HepG2 (cell line): ENCODE results near the gene PDGFB. TPM values are rescaled to one million over a fixed set of nuclear protein-coding genes. Genes with fewer than 3 reads are reported as not detected.

Experiments used
- DBP ChIP-seq: sonication (generic); formaldehyde crosslinking; IDR thresholded peaks from 2 replicates; pipeline ENCODE4 v1.4.0; 2020; ENCODE audit warnings: missing genetic modification reagents; ENCODE audit errors: not compliant biosample characterization
- KDM3A ChIP-seq: IDR thresholded peaks from 2 replicates; pipeline ENCODE4 v1.6.1; 2018; ENCODE audit warnings: low read depth, missing compliant biosample characterization
- LBX2 ChIP-seq: sonication (generic); formaldehyde crosslinking; IDR thresholded peaks from 2 replicates; pipeline ENCODE4 v1.5.0; 2020; ENCODE audit warnings: missing genetic modification reagents, mild to moderate bottlenecking, borderline replicate concordance
- MTF1 ChIP-seq: sonication (generic); formaldehyde crosslinking; IDR thresholded peaks from 2 replicates; pipeline ENCODE4 v1.5.0; 2020; ENCODE audit warnings: missing genetic modification reagents
- MZF1 ChIP-seq: sonication (generic); formaldehyde crosslinking; IDR thresholded peaks from 2 replicates; pipeline ENCODE4 v1.8.1; 2023; ENCODE audit warnings: mild to moderate bottlenecking, missing genetic modification reagents, borderline replicate concordance
- NFE2L1 ChIP-seq: sonication (generic); formaldehyde crosslinking; IDR thresholded peaks from 2 replicates; pipeline ENCODE4 v1.4.0; 2020; ENCODE audit warnings: missing genetic modification reagents, mild to moderate bottlenecking, borderline replicate concordance
- SIX4 ChIP-seq: sonication (generic); formaldehyde crosslinking; IDR thresholded peaks from 2 replicates; pipeline ENCODE4 v1.4.0; 2020; ENCODE audit warnings: missing genetic modification reagents
- SNAPC2 ChIP-seq: sonication (generic); formaldehyde crosslinking; IDR thresholded peaks from 2 replicates; pipeline ENCODE4 v1.8.1; 2022; ENCODE audit warnings: mild to moderate bottlenecking, missing genetic modification reagents
- THAP11 ChIP-seq: IDR thresholded peaks from 2 replicates; pipeline ENCODE4 v1.6.1; 2016; ENCODE audit warnings: missing biosample characterization, missing genetic modification reagents
- ZNF549 ChIP-seq: sonication (generic); formaldehyde crosslinking; IDR thresholded peaks from 2 replicates; pipeline ENCODE4 v1.5.0; 2020; ENCODE audit warnings: missing genetic modification reagents
- ZNF563 ChIP-seq: sonication (generic); formaldehyde crosslinking; IDR thresholded peaks from 2 replicates; pipeline ENCODE4 v1.8.0; 2022; ENCODE audit warnings: mild to moderate bottlenecking, moderate library complexity, missing genetic modification reagents
- ZNF703 ChIP-seq: sonication (generic); formaldehyde crosslinking; IDR thresholded peaks from 2 replicates; pipeline ENCODE4 v1.5.1; 2020; ENCODE audit warnings: missing genetic modification reagents, mild to moderate bottlenecking, moderate library complexity, borderline replicate concordance
- ZNF749 ChIP-seq: sonication (generic); formaldehyde crosslinking; IDR thresholded peaks from 2 replicates; pipeline ENCODE4 v1.8.0; 2022; ENCODE audit warnings: mild to moderate bottlenecking, missing genetic modification reagents, moderate library complexity, borderline replicate concordance
- ZNF781 ChIP-seq: sonication (generic); formaldehyde crosslinking; IDR thresholded peaks from 2 replicates; pipeline ENCODE4 v1.5.1; 2020; ENCODE audit warnings: borderline replicate concordance, mild to moderate bottlenecking, missing genetic modification reagents; ENCODE audit errors: not compliant biosample characterization
- polyA plus RNA-seq, 8 experiments: library from polyadenylated mRNA; depleted of rRNA in 3 of 8; stranded (reverse) in 7 of 8; unstranded in 1 of 8; fragments of >200 nt; fragmentation: Illumina TruSeq in 4 of 8; extraction: Trizol in 4 of 8; gene quantifications; 2 replicates each; pipeline versions ENCODE4 v1.2.1 to v1.2.3, GENCODE V29; 2011 to 2016; ENCODE audit warnings: low read depth in 4 of 8, missing spikeins in 1 of 8, mixed read lengths in 1 of 8; ENCODE audit not compliant: insufficient read depth in 1 of 8
- total RNA-seq, 5 experiments: library from RNA; depleted of rRNA; stranded (reverse); fragments of >200 nt; fragmentation: Illumina TruSeq; extraction: Trizol; gene quantifications; 2 replicates each; pipeline ENCODE4 v1.2.3, GENCODE V29; 2016; ENCODE audit warnings: low read depth in 1 of 5
- TF ChIP-seq, protein P1 (sequence below): sonication (generic); formaldehyde crosslinking; IDR thresholded peaks from 2 replicates; pipeline ENCODE4 v1.5.0; 2020; ENCODE audit warnings: mild to moderate bottlenecking, missing genetic modification reagents
- TF ChIP-seq, protein P2 (sequence below): sonication (generic); formaldehyde crosslinking; IDR thresholded peaks from 2 replicates; pipeline ENCODE4 v1.5.0; 2020; ENCODE audit warnings: missing genetic modification reagents, mild to moderate bottlenecking, borderline replicate concordance
- TF ChIP-seq, protein P3 (sequence below): IDR thresholded peaks from 2 replicates; pipeline ENCODE4 v1.6.1; 2016; ENCODE audit warnings: missing compliant biosample characterization, missing genetic modification reagents, borderline replicate concordance
- TF ChIP-seq, protein P4 (sequence below): sonication (generic); formaldehyde crosslinking; IDR thresholded peaks from 2 replicates; pipeline ENCODE4 v1.4.0; 2020; ENCODE audit warnings: missing genetic modification reagents, mild to moderate bottlenecking, borderline replicate concordance

PDGFB gene
- total and polyA plus RNA-seq, 2 of the 13 experiments (the other 11 are each of a cell fraction or from before 2014, with no cell fraction given) = 1.4 to 10.1 TPM

- TF ChIP-seq, protein P1, sequence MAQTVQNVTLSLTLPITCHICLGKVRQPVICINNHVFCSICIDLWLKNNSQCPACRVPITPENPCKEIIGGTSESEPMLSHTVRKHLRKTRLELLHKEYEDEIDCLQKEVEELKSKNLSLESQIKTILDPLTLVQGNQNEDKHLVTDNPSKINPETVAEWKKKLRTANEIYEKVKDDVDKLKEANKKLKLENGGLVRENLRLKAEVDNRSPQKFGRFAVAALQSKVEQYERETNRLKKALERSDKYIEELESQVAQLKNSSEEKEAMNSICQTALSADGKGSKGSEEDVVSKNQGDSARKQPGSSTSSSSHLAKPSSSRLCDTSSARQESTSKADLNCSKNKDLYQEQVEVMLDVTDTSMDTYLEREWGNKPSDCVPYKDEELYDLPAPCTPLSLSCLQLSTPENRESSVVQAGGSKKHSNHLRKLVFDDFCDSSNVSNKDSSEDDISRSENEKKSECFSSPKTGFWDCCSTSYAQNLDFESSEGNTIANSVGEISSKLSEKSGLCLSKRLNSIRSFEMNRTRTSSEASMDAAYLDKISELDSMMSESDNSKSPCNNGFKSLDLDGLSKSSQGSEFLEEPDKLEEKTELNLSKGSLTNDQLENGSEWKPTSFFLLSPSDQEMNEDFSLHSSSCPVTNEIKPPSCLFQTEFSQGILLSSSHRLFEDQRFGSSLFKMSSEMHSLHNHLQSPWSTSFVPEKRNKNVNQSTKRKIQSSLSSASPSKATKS (CRISPR knock-in tag) = 0 out of 2 replicates have a peak, but pooled peaks have one; percentile 74
- TF ChIP-seq SIX4 (CRISPR knock-in tag) = no peak
- peak; percentile 19 for TF ChIP-seq ZNF781
- no peak for TF ChIP-seq ZNF703
- TF ChIP-seq ZNF563 (CRISPR knock-in tag) = peak; percentile 85; the same call in 1 of the 2 replicates
- peak; percentile 73 for TF ChIP-seq THAP11
- no peak for TF ChIP-seq MZF1 (CRISPR knock-in tag)
- TF ChIP-seq KDM3A (CRISPR knock-in tag) = 0 out of 2 replicates have a peak, but pooled peaks have one; percentile 72
- TF ChIP-seq MTF1 (CRISPR knock-in tag) = no peak
- no peak for TF ChIP-seq DBP (CRISPR knock-in tag)
- TF ChIP-seq, protein P2, sequence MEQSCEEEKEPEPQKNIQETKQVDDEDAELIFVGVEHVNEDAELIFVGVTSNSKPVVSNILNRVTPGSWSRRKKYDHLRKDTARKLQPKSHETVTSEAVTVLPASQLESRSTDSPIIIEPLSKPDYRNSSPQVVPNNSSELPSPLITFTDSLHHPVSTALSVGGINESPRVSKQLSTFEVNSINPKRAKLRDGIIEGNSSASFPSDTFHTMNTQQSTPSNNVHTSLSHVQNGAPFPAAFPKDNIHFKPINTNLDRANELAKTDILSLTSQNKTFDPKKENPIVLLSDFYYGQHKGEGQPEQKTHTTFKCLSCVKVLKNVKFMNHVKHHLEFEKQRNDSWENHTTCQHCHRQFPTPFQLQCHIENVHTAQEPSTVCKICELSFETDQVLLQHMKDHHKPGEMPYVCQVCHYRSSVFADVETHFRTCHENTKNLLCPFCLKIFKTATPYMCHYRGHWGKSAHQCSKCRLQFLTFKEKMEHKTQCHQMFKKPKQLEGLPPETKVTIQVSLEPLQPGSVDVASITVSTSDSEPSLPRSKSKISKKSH (CRISPR knock-in tag) = 0 out of 2 replicates have a peak, but pooled peaks have one; percentile 14
- no peak for TF ChIP-seq ZNF549 (CRISPR knock-in tag)
- TF ChIP-seq SNAPC2 (CRISPR knock-in tag) = 0 out of 2 replicates have a peak, but pooled peaks have one; percentile 62
- peak; percentile 53; the same call in 1 of the 2 replicates for TF ChIP-seq ZNF749 (CRISPR knock-in tag)
- TF ChIP-seq, protein P3, sequence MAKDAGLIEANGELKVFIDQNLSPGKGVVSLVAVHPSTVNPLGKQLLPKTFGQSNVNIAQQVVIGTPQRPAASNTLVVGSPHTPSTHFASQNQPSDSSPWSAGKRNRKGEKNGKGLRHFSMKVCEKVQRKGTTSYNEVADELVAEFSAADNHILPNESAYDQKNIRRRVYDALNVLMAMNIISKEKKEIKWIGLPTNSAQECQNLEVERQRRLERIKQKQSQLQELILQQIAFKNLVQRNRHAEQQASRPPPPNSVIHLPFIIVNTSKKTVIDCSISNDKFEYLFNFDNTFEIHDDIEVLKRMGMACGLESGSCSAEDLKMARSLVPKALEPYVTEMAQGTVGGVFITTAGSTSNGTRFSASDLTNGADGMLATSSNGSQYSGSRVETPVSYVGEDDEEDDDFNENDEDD (CRISPR knock-in tag) = peak; percentile 87; the same call in 1 of the 2 replicates
- peak; percentile 91; the same call in 1 of the 2 replicates for TF ChIP-seq LBX2 (CRISPR knock-in tag)
- TF ChIP-seq NFE2L1 (CRISPR knock-in tag) = no peak
- TF ChIP-seq, protein P4, sequence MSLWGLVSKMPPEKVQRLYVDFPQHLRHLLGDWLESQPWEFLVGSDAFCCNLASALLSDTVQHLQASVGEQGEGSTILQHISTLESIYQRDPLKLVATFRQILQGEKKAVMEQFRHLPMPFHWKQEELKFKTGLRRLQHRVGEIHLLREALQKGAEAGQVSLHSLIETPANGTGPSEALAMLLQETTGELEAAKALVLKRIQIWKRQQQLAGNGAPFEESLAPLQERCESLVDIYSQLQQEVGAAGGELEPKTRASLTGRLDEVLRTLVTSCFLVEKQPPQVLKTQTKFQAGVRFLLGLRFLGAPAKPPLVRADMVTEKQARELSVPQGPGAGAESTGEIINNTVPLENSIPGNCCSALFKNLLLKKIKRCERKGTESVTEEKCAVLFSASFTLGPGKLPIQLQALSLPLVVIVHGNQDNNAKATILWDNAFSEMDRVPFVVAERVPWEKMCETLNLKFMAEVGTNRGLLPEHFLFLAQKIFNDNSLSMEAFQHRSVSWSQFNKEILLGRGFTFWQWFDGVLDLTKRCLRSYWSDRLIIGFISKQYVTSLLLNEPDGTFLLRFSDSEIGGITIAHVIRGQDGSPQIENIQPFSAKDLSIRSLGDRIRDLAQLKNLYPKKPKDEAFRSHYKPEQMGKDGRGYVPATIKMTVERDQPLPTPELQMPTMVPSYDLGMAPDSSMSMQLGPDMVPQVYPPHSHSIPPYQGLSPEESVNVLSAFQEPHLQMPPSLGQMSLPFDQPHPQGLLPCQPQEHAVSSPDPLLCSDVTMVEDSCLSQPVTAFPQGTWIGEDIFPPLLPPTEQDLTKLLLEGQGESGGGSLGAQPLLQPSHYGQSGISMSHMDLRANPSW = peak; percentile 1; the same call in 1 of the 2 replicates
These were observed 3.7 kb downstream of the PDGFB start (continued) for GRCh38 chr22:39240831-39241793.
